Endothelial cell of umbilical vein (primary cell): ENCODE data around the gene USP8. TPM values are rescaled to one million over a fixed set of nuclear protein-coding genes. Genes with fewer than 3 reads are reported as not detected.

ENCODE experiments used
- BruUV-seq: library from RNA; stranded (reverse); fragments of 400-500 nt; replicated peaks from 2 replicates; lab custom pipeline; 2021; lab: Mats Ljungman, UMichigan
- CTCF ChIA-PET: fragments of 300-600, 350-600 bp; sonication (Branson Sonifier 250); formaldehyde crosslinking; loops from one replicate; lab custom pipeline; 2021; ENCODE audit warnings: antibody characterized with exemption, inconsistent platforms; lab: Charles Lee
- POLR2A ChIA-PET: fragments of 300-600, 350-600 bp; sonication (Branson Sonifier 250); formaldehyde crosslinking; loops from one replicate; lab custom pipeline; 2021; ENCODE audit warnings: antibody characterized with exemption, inconsistent platforms; lab: Charles Lee
- DNase-seq: peaks from one replicate; pipeline ENCODE4 v3.0.0-alpha.2; 2011; ENCODE audit warnings: low read depth, low spot score
- FAIRE-seq: peaks from 2 replicates; lab custom pipeline; 2011; peaks lifted over from hg19 to GRCh38; lab: Jason Lieb, UNC
- H2AFZ ChIP-seq: 2 replicates; pipeline ENCODE4 v1.6.0; 2012; ENCODE audit warnings: low read depth, low read length, control low read depth, inconsistent platforms
- H3K27ac ChIP-seq: 2 replicates; pipeline ENCODE4 v1.5.1; 2011; ENCODE audit warnings: low read depth, mild to moderate bottlenecking, control low read depth, low read length, moderate library complexity; ENCODE audit not compliant: insufficient read depth
- H3K27me3 ChIP-seq, 2 experiments: 2 replicates each; pipeline versions ENCODE4 v1.6.0 to v1.6.1; 2011; ENCODE audit warnings: low read length in 2 of 2, mixed read lengths in 1 of 2; ENCODE audit not compliant: control insufficient read depth in 2 of 2, insufficient read depth in 2 of 2
- H3K36me3 ChIP-seq, 2 experiments: 2 replicates in 1 of 2; 3 replicates in 1 of 2; pipeline ENCODE4 v1.5.1; 2011; ENCODE audit warnings: low read length in 2 of 2, mild to moderate bottlenecking in 1 of 2, moderate library complexity in 1 of 2; ENCODE audit not compliant: control insufficient read depth in 2 of 2, insufficient read depth in 2 of 2; ENCODE audit errors: extremely low read depth in 1 of 2
- H3K4me1 ChIP-seq: 3 replicates; pipeline ENCODE4 v1.5.1; 2011; ENCODE audit warnings: mild to moderate bottlenecking, low read length; ENCODE audit not compliant: control insufficient read depth, insufficient read depth; ENCODE audit errors: extremely low read depth
- H3K4me2 ChIP-seq: 2 replicates; pipeline ENCODE4 v1.6.1; 2011; ENCODE audit warnings: low read length, control low read depth, mixed read lengths; ENCODE audit not compliant: insufficient read depth
- H3K4me3 ChIP-seq, 3 experiments: fragments of 200-600 bp in 1 of 3; sonication (generic), shearing (Covaris generic) in 1 of 3; replicated peaks in 1 of 3; 2 replicates each; pipeline ENCODE4 v1.5.1; 2011 to 2016; ENCODE audit warnings: control low read depth in 3 of 3, low read length in 3 of 3, mild to moderate bottlenecking in 2 of 3, inconsistent platforms in 1 of 3, low read depth in 1 of 3, moderate library complexity in 1 of 3; ENCODE audit not compliant: insufficient read depth in 1 of 3
- H3K79me2 ChIP-seq: 2 replicates; pipeline ENCODE4 v1.6.0; 2012; ENCODE audit warnings: low read length, inconsistent platforms; ENCODE audit not compliant: control insufficient read depth, insufficient read depth
- H3K9ac ChIP-seq: replicated peaks from 2 replicates; pipeline ENCODE3; 2011; ENCODE audit warnings: low read length, control low read depth; ENCODE audit not compliant: insufficient read depth; ENCODE audit errors: extremely low read depth
- H3K9me1 ChIP-seq: replicated peaks from 3 replicates; pipeline ENCODE4 v1.6.0; 2011; ENCODE audit warnings: mild to moderate bottlenecking, low read length; ENCODE audit not compliant: control insufficient read depth, insufficient read depth; ENCODE audit errors: extremely low read depth
- H3K9me3 ChIP-seq: replicated peaks from 2 replicates; pipeline ENCODE4 v1.5.1; 2012; ENCODE audit warnings: low read length, inconsistent platforms; ENCODE audit not compliant: control insufficient read depth, insufficient read depth
- H4K20me1 ChIP-seq: replicated peaks from 2 replicates; pipeline ENCODE3; 2011; ENCODE audit warnings: mild to moderate bottlenecking, low read length; ENCODE audit not compliant: control insufficient read depth, insufficient read depth; ENCODE audit errors: extremely low read depth
- CTCF ChIP-seq, 2 donors: IDR thresholded peaks; 1 replicate in 1 of 2; 2 replicates in 1 of 2; pipeline ENCODE4 v1.5.1; 2011; ENCODE audit warnings: low read length in 2 of 2, mild to moderate bottlenecking in 2 of 2, moderate library complexity in 2 of 2, control low read depth in 1 of 2, inconsistent platforms in 1 of 2, low read depth in 1 of 2; ENCODE audit not compliant: insufficient read depth in 1 of 2; ENCODE audit errors: extremely low read depth in 1 of 2
- EZH2 ChIP-seq: IDR thresholded peaks from 2 replicates; pipeline ENCODE4 v1.6.1; 2012; ENCODE audit warnings: borderline replicate concordance, low read depth, mild to moderate bottlenecking, moderate library complexity, low read length, inconsistent platforms; ENCODE audit not compliant: severe bottlenecking
- FOS ChIP-seq: IDR thresholded peaks from 2 replicates; pipeline ENCODE4 v1.6.1; 2011; ENCODE audit warnings: mild to moderate bottlenecking, low read length, moderate library complexity, borderline replicate concordance; ENCODE audit not compliant: insufficient read depth
- GATA2 ChIP-seq: IDR thresholded peaks from 2 replicates; pipeline ENCODE4 v1.7.0; 2011; ENCODE audit warnings: low read depth, mild to moderate bottlenecking, moderate library complexity, mixed read lengths, low read length; ENCODE audit not compliant: insufficient read length, insufficient read depth
- JUN ChIP-seq: IDR thresholded peaks from 2 replicates; pipeline ENCODE4 v1.6.1; 2011; ENCODE audit warnings: borderline replicate concordance, low read depth; ENCODE audit not compliant: insufficient read length, insufficient read depth
- MAX ChIP-seq: IDR thresholded peaks from 2 replicates; pipeline ENCODE4 v1.6.1; 2011; ENCODE audit not compliant: insufficient read depth, insufficient read length
- MYC ChIP-seq: IDR thresholded peaks from one replicate; pipeline ENCODE4 v1.6.1; 2011; ENCODE audit warnings: mild to moderate bottlenecking, low read depth, low read length
- POLR2A ChIP-seq: IDR thresholded peaks from 2 replicates; pipeline ENCODE4 v1.6.1; 2012; ENCODE audit warnings: low read depth, mild to moderate bottlenecking, control low read depth, low read length
- POLR2AphosphoS5 ChIP-seq: IDR thresholded peaks from 2 replicates; pipeline ENCODE4 v1.6.1; 2012; ENCODE audit warnings: low read depth, mild to moderate bottlenecking, control low read depth, low read length, moderate library complexity; ENCODE audit not compliant: insufficient read depth
- dilution Hi-C: fragments of 300-500 bp; cut with MboI; formaldehyde crosslinking; loops from one replicate; pipeline ENCODE4 v1.15.0; 2019; ENCODE audit warnings: low sequenced_read_pairs; ENCODE audit not compliant: extremely low pct_ligation_motif_present
- intact Hi-C: fragments of 100-400 bp; cut with micrococcal nuclease; formaldehyde crosslinking; loops from one replicate; pipeline ENCODE4 v1.10.0; 2022
- polyA plus RNA-seq, 4 experiments: library from polyadenylated mRNA; depleted of rRNA in 3 of 4; stranded (reverse) in 3 of 4; unstranded in 1 of 4; fragments of >200 nt; gene quantifications; 2 replicates each; pipeline versions ENCODE4 v1.2.1 to v1.2.3, GENCODE V29; 2011 to 2012; ENCODE audit warnings: missing spikeins in 1 of 4
- total RNA-seq: library from RNA; stranded (reverse); gene quantifications from 2 replicates; pipeline ENCODE4 v1.2.3, GENCODE V29; 2021

USP8 gene
- total and polyA plus RNA-seq, 2 donors (not counting 3 experiments of a cell fraction or from before 2014, with no cell fraction given) = 19.0 to 44.8 TPM

GRCh38 chr15:50380089-50380488 is 44.1 kb upstream of the USP8 start:
- Histone ChIP-seq H3K27ac (no peak overlapping the region), H4K20me1 (no peaks in the 10 kb centered on the region), H3K9me1 (no peaks in the 10 kb centered on the region), H2AFZ (no peak overlapping the region), H3K36me3 (no peaks in the 10 kb centered on the region), H3K4me2 (no peak overlapping the region), H3K9ac (no peak overlapping the region), H3K27me3 (no peaks in the 10 kb centered on the region), H3K4me3 (no peak overlapping the region), H3K4me1 (no peaks in the 10 kb centered on the region), H3K79me2 (no peaks in the 10 kb centered on the region), H3K9me3 (no peaks in the 10 kb centered on the region)
- intact Hi-C loops (no loop called here), dilution Hi-C loops (no loop called here)
- TF ChIP-seq POLR2A = no peak
- no peak for TF ChIP-seq POLR2AphosphoS5
- TF ChIP-seq JUN = no peak
- no peak for TF ChIP-seq GATA2
- TF ChIP-seq CTCF (IDR thresholded peaks at IDR 0.05; ENCODE audit: extremely low read depth in 1 of 2, insufficient read depth in 1 of 2, low read depth in 1 of 2, low read length in 2 of 2) = no peak
- TF ChIP-seq FOS = no peak
- no peak for TF ChIP-seq EZH2
- no peak for TF ChIP-seq MYC
- no peak for TF ChIP-seq MAX
- ChIA-PET POLR2A (no interaction called here), CTCF (no interaction called here)
- FAIRE-seq (no peak), DNase-seq (no peak)
- no TSS peak for BruUV-seq
